ENCODE data around the gene SUFU. TPM values are rescaled to one million over a fixed set of nuclear protein-coding genes. Genes with fewer than 3 reads are reported as not detected.

The SUFU gene
- total and polyA plus RNA-seq, 2 of the 13 experiments (the other 11 are each of a cell fraction or from before 2014, with no cell fraction given), result 2.9 to 5.5 TPM

- TF ChIP-seq ZNF318 (CRISPR knock-in tag; IDR thresholded peaks at IDR 0.05) (no peak), CHCHD3 (CRISPR knock-in tag; IDR thresholded peaks at IDR 0.05) (no peak), MTA3 (CRISPR knock-in tag; IDR thresholded peaks at IDR 0.05) (no peak), ARID3A (IDR thresholded peaks at IDR 0.05; ENCODE audit: low read depth, low read length) (no peak), SP5 (CRISPR knock-in tag; IDR thresholded peaks at IDR 0.05; ENCODE audit: borderline replicate concordance, low read depth) (no peak), KAT7 (CRISPR knock-in tag; IDR thresholded peaks at IDR 0.05; ENCODE audit: borderline replicate concordance) (no peak), ATF5 (CRISPR knock-in tag; IDR thresholded peaks at IDR 0.05; ENCODE audit: low read depth) (no peak)
Measured at GRCh38 chr10:102626026-102626685, 122.4 kb downstream of the SUFU start (continued).

Data from HepG2 (cell line).